HEK293 (cell line): ENCODE results near the gene LBHD2.
A peak's percentile ranks its signal among the peaks of the same experiment; 100 is the strongest.

Experiments
- EGR2 ChIP-seq: fragments of 450-650 bp; formaldehyde crosslinking; IDR thresholded peaks from 2 replicates; pipeline ENCODE4 v1.5.1; 2016; ENCODE audit warnings: low read depth, missing biosample characterization, missing genetic modification characterization
- GLI4 ChIP-seq: fragments of 450-650 bp; formaldehyde crosslinking; IDR thresholded peaks from 2 replicates; pipeline ENCODE4 v1.5.1; 2016; ENCODE audit warnings: missing biosample characterization, missing genetic modification characterization
- KLF7 ChIP-seq: fragments of 450-650 bp; formaldehyde crosslinking; IDR thresholded peaks from 2 replicates; pipeline ENCODE4 v1.5.1; 2016; ENCODE audit warnings: missing biosample characterization, missing genetic modification characterization, borderline replicate concordance
- RBAK ChIP-seq: fragments of 450-650 bp; formaldehyde crosslinking; IDR thresholded peaks from 2 replicates; pipeline ENCODE4 v1.5.1; 2016; ENCODE audit warnings: missing biosample characterization, missing genetic modification characterization
- WT1 ChIP-seq: fragments of 450-650 bp; formaldehyde crosslinking; IDR thresholded peaks from 2 replicates; pipeline ENCODE4 v1.5.1; 2016; ENCODE audit warnings: missing biosample characterization, missing genetic modification characterization
- ZFP37 ChIP-seq: fragments of 450-650 bp; formaldehyde crosslinking; IDR thresholded peaks from 2 replicates; pipeline ENCODE4 v1.5.1; 2016; ENCODE audit warnings: missing biosample characterization, missing genetic modification characterization
- ZNF132 ChIP-seq: fragments of 450-650 bp; formaldehyde crosslinking; IDR thresholded peaks from 2 replicates; pipeline ENCODE4 v1.5.1; 2017; ENCODE audit warnings: missing biosample characterization, missing genetic modification characterization, borderline replicate concordance
- ZNF138 ChIP-seq: fragments of 450-650 bp; formaldehyde crosslinking; IDR thresholded peaks from 2 replicates; pipeline ENCODE4 v1.5.1; 2016; ENCODE audit warnings: missing biosample characterization, missing genetic modification characterization, borderline replicate concordance
- ZNF169 ChIP-seq: fragments of 450-650 bp; formaldehyde crosslinking; IDR thresholded peaks from 2 replicates; pipeline ENCODE4 v1.5.1; 2016; ENCODE audit warnings: missing biosample characterization, missing genetic modification characterization
- ZNF202 ChIP-seq: fragments of 450-650 bp; formaldehyde crosslinking; IDR thresholded peaks from 2 replicates; pipeline ENCODE4 v1.5.1; 2016; ENCODE audit warnings: missing biosample characterization, missing genetic modification characterization, borderline replicate concordance
- ZNF211 ChIP-seq: fragments of 450-650 bp; formaldehyde crosslinking; IDR thresholded peaks from 2 replicates; pipeline ENCODE4 v1.5.1; 2016; ENCODE audit warnings: low read depth, missing biosample characterization, missing genetic modification characterization
- ZNF24 ChIP-seq: fragments of 450-650 bp; formaldehyde crosslinking; IDR thresholded peaks from 2 replicates; pipeline ENCODE4 v1.5.1; 2016; ENCODE audit warnings: missing biosample characterization, missing genetic modification characterization
- ZNF335 ChIP-seq: fragments of 450-650 bp; formaldehyde crosslinking; conservative IDR thresholded peaks from 2 replicates; pipeline ENCODE4 v1.5.1; 2016; ENCODE audit warnings: missing biosample characterization, missing genetic modification characterization
- ZNF350 ChIP-seq: fragments of 450-650 bp; formaldehyde crosslinking; IDR thresholded peaks from 2 replicates; pipeline ENCODE4 v1.5.0; 2017; ENCODE audit warnings: missing biosample characterization, mild to moderate bottlenecking, missing genetic modification characterization
- ZNF366 ChIP-seq: fragments of 450-650 bp; formaldehyde crosslinking; conservative IDR thresholded peaks from 2 replicates; pipeline ENCODE4 v1.5.1; 2016; ENCODE audit warnings: missing biosample characterization, missing genetic modification characterization
- ZNF37A ChIP-seq: fragments of 450-650 bp; IDR thresholded peaks from 2 replicates; pipeline ENCODE4 v1.5.1; 2018; ENCODE audit warnings: missing biosample characterization, missing genetic modification characterization
- ZNF473 ChIP-seq: fragments of 450-650 bp; formaldehyde crosslinking; IDR thresholded peaks from 2 replicates; pipeline ENCODE4 v1.5.1; 2017; ENCODE audit warnings: missing biosample characterization, missing genetic modification characterization
- ZNF521 ChIP-seq: fragments of 450-650 bp; formaldehyde crosslinking; IDR thresholded peaks from 2 replicates; pipeline ENCODE4 v1.5.1; 2017; ENCODE audit warnings: missing biosample characterization, mild to moderate bottlenecking, missing genetic modification characterization
- ZNF529 ChIP-seq: fragments of 450-650 bp; formaldehyde crosslinking; IDR thresholded peaks from 2 replicates; pipeline ENCODE4 v1.5.1; 2017; ENCODE audit warnings: missing genetic modification characterization, missing biosample characterization; ENCODE audit not compliant: insufficient replicate concordance
- ZNF585B ChIP-seq: fragments of 450-650 bp; formaldehyde crosslinking; IDR thresholded peaks from 2 replicates; pipeline ENCODE4 v1.5.1; 2016; ENCODE audit warnings: missing biosample characterization, missing genetic modification characterization
- ZNF596 ChIP-seq: fragments of 450-650 bp; IDR thresholded peaks from 2 replicates; pipeline ENCODE4 v1.5.0; 2018; ENCODE audit warnings: missing biosample characterization, mild to moderate bottlenecking, missing genetic modification characterization, moderate library complexity
- ZNF623 ChIP-seq: fragments of 450-650 bp; formaldehyde crosslinking; IDR thresholded peaks from 2 replicates; pipeline ENCODE4 v1.5.1; 2016; ENCODE audit warnings: missing biosample characterization, missing genetic modification characterization
- ZNF626 ChIP-seq: fragments of 450-650 bp; sonication (Bioruptor Pico); formaldehyde crosslinking; IDR thresholded peaks from 2 replicates; pipeline ENCODE4 v1.5.1; 2018; ENCODE audit warnings: missing biosample characterization, missing genetic modification characterization, inconsistent platforms
- ZNF747 ChIP-seq: fragments of 450-650 bp; formaldehyde crosslinking; IDR thresholded peaks from 2 replicates; pipeline ENCODE4 v1.5.1; 2016; ENCODE audit warnings: missing biosample characterization, missing genetic modification characterization
- ZNF777 ChIP-seq: fragments of 450-650 bp; formaldehyde crosslinking; IDR thresholded peaks from 2 replicates; pipeline ENCODE4 v1.5.1; 2017; ENCODE audit warnings: missing biosample characterization, missing genetic modification characterization, borderline replicate concordance
- ZNF785 ChIP-seq: fragments of 450-650 bp; formaldehyde crosslinking; IDR thresholded peaks from 2 replicates; pipeline ENCODE4 v1.5.1; 2016; ENCODE audit warnings: missing biosample characterization, missing genetic modification characterization
- ZNF791 ChIP-seq: fragments of 450-650 bp; formaldehyde crosslinking; IDR thresholded peaks from 2 replicates; pipeline ENCODE4 v1.5.1; 2016; ENCODE audit warnings: missing biosample characterization, missing genetic modification characterization
- ZNF830 ChIP-seq: fragments of 450-650 bp; IDR thresholded peaks from 2 replicates; pipeline ENCODE4 v1.5.0; 2018; ENCODE audit warnings: missing biosample characterization, missing genetic modification characterization, low read depth, mild to moderate bottlenecking, moderate library complexity
- ZSCAN16 ChIP-seq: fragments of 450-650 bp; formaldehyde crosslinking; IDR thresholded peaks from 2 replicates; pipeline ENCODE4 v1.5.1; 2016; ENCODE audit warnings: missing biosample characterization, missing genetic modification characterization
- TF ChIP-seq, protein P1 (sequence below): fragments of 450-650 bp; formaldehyde crosslinking; IDR thresholded peaks from 2 replicates; pipeline ENCODE4 v1.5.1; 2016; ENCODE audit warnings: missing biosample characterization, missing genetic modification characterization
- TF ChIP-seq, protein P2 (sequence below): fragments of 450-650 bp; formaldehyde crosslinking; IDR thresholded peaks from 2 replicates; pipeline ENCODE4 v1.5.1; 2016; ENCODE audit warnings: missing biosample characterization, missing genetic modification characterization, low read depth
- TF ChIP-seq, protein P3 (sequence below): fragments of 450-650 bp; IDR thresholded peaks from 2 replicates; pipeline ENCODE4 v1.5.1; 2018; ENCODE audit warnings: missing biosample characterization, missing genetic modification characterization
- TF ChIP-seq, protein P4 (sequence below): fragments of 450-650 bp; formaldehyde crosslinking; IDR thresholded peaks from 2 replicates; pipeline ENCODE4 v1.5.1; 2016; ENCODE audit warnings: missing biosample characterization, missing genetic modification characterization
- TF ChIP-seq, protein P5 (sequence below): IDR thresholded peaks from 2 replicates; pipeline ENCODE4 v1.6.1; 2011; ENCODE audit warnings: mild to moderate bottlenecking, low read depth, low read length, borderline replicate concordance

LBHD2 gene

DNA sequence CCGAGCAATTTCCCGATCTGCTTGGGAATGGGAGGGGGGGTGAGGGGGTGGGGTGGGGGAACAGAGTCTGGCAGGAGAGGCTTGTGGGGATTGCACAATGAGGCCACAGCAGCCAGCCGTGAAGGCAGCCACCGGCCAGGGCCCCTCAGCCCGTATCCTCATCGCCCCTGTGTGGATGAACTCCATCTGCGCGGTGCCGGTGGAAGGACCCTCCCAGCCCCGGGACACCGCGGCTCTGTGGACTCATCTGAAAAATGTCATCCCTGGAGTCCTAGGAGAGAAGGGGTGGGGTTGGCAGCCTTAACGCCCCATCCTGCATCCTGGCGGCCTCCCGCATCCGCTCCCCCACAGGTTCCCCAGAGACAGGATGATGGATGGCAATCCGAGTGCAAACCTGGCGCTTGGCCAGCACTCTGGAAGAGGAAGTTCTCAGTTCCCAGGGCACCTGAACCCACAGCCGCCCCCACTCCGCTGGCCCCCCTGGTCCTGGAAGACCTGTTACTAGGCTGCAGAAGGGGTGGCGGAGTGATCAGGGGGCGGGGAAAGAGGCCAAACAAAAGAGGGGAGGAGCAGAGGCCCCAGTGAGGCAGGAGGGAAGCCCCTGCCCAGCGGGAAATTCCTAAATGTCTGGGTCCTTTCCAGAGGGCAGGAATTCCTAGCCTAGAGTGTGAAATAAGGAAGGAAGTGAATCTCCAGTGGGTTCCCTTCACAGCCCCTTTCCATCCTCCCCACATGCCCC lies 38.0 kb downstream of the LBHD2 start (continued):
- TF ChIP-seq, protein P1, sequence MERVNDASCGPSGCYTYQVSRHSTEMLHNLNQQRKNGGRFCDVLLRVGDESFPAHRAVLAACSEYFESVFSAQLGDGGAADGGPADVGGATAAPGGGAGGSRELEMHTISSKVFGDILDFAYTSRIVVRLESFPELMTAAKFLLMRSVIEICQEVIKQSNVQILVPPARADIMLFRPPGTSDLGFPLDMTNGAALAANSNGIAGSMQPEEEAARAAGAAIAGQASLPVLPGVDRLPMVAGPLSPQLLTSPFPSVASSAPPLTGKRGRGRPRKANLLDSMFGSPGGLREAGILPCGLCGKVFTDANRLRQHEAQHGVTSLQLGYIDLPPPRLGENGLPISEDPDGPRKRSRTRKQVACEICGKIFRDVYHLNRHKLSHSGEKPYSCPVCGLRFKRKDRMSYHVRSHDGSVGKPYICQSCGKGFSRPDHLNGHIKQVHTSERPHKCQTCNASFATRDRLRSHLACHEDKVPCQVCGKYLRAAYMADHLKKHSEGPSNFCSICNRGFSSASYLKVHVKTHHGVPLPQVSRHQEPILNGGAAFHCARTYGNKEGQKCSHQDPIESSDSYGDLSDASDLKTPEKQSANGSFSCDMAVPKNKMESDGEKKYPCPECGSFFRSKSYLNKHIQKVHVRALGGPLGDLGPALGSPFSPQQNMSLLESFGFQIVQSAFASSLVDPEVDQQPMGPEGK (tag by site-specific recombination), result peak; percentile 96
- TF ChIP-seq ZNF626 (no peak), ZNF777 (tag by site-specific recombination) (no peak), ZNF785 (tag by site-specific recombination) (no peak), ZNF521 (tag by site-specific recombination) (no peak), ZNF350 (tag by site-specific recombination) (no peak), ZNF585B (tag by site-specific recombination) (no peak), RBAK (no peak), ZNF138 (no peak), ZFP37 (tag by site-specific recombination) (no peak), WT1 (no peak), ZNF37A (tag by site-specific recombination) (no peak), ZNF623 (no peak), ZNF24 (tag by site-specific recombination) (no peak; the same call in 1 of the 2 replicates), ZNF596 (tag by site-specific recombination) (no peak), EGR2 (peak; percentile 77), ZNF529 (tag by site-specific recombination) (no peak), GLI4 (tag by site-specific recombination) (no peak), ZNF366 (tag by site-specific recombination) (peak; percentile 52), KLF7 (tag by site-specific recombination) (no peak), ZNF747 (tag by site-specific recombination) (no peak), ZNF473 (tag by site-specific recombination) (no peak), ZNF169 (tag by site-specific recombination) (no peak), ZNF335 (peak; percentile 86), ZNF202 (tag by site-specific recombination) (no peak), ZNF791 (no peak), ZNF830 (tag by site-specific recombination) (no peak), ZSCAN16 (tag by site-specific recombination) (no peak), ZNF132 (no peak), ZNF211 (no peak)
- TF ChIP-seq, protein P2, sequence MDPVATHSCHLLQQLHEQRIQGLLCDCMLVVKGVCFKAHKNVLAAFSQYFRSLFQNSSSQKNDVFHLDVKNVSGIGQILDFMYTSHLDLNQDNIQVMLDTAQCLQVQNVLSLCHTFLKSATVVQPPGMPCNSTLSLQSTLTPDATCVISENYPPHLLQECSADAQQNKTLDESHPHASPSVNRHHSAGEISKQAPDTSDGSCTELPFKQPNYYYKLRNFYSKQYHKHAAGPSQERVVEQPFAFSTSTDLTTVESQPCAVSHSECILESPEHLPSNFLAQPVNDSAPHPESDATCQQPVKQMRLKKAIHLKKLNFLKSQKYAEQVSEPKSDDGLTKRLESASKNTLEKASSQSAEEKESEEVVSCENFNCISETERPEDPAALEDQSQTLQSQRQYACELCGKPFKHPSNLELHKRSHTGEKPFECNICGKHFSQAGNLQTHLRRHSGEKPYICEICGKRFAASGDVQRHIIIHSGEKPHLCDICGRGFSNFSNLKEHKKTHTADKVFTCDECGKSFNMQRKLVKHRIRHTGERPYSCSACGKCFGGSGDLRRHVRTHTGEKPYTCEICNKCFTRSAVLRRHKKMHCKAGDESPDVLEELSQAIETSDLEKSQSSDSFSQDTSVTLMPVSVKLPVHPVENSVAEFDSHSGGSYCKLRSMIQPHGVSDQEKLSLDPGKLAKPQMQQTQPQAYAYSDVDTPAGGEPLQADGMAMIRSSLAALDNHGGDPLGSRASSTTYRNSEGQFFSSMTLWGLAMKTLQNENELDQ (tag by site-specific recombination), result no peak
- TF ChIP-seq, protein P3, sequence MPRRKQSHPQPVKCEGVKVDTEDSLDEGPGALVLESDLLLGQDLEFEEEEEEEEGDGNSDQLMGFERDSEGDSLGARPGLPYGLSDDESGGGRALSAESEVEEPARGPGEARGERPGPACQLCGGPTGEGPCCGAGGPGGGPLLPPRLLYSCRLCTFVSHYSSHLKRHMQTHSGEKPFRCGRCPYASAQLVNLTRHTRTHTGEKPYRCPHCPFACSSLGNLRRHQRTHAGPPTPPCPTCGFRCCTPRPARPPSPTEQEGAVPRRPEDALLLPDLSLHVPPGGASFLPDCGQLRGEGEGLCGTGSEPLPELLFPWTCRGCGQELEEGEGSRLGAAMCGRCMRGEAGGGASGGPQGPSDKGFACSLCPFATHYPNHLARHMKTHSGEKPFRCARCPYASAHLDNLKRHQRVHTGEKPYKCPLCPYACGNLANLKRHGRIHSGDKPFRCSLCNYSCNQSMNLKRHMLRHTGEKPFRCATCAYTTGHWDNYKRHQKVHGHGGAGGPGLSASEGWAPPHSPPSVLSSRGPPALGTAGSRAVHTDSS (tag by site-specific recombination), result no peak
- TF ChIP-seq, protein P4, sequence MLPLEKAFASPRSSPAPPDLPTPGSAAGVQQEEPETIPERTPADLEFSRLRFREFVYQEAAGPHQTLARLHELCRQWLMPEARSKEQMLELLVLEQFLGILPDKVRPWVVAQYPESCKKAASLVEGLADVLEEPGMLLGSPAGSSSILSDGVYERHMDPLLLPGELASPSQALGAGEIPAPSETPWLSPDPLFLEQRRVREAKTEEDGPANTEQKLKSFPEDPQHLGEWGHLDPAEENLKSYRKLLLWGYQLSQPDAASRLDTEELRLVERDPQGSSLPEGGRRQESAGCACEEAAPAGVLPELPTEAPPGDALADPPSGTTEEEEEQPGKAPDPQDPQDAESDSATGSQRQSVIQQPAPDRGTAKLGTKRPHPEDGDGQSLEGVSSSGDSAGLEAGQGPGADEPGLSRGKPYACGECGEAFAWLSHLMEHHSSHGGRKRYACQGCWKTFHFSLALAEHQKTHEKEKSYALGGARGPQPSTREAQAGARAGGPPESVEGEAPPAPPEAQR, result no peak
- TF ChIP-seq, protein P5, sequence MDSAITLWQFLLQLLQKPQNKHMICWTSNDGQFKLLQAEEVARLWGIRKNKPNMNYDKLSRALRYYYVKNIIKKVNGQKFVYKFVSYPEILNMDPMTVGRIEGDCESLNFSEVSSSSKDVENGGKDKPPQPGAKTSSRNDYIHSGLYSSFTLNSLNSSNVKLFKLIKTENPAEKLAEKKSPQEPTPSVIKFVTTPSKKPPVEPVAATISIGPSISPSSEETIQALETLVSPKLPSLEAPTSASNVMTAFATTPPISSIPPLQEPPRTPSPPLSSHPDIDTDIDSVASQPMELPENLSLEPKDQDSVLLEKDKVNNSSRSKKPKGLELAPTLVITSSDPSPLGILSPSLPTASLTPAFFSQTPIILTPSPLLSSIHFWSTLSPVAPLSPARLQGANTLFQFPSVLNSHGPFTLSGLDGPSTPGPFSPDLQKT, result no peak
